NCI-H1092 (cell line): ENCODE results near the gene DYNC1H1.
"Not testable (repeated sequence)": the region's sequence is repeated elsewhere in the genome, so short reads cannot be mapped to it uniquely, and the experiment has no call there.

Experiments used
- DNase-seq: peaks from one replicate; lab custom pipeline; 2025; lab: John Stamatoyannopoulos, UW

Gene DYNC1H1

DNA sequence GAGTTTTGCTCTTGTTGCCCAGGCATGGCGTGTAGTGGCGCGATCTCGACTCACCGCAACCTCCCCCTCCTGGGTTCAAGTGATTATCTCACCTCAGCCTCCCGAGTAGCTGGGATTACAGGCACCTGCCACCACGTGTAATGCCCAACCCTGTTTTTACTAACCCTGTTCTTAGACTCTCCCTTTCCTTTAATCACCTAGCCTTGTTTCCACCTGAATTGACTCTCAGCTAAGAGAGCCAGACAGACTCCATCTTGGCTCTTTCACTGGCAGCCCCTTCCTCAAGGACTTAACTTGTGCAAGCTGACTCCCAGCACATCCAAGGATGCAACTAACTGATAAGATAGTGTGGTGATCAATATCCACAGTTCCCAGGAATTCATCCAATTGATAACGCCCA is 100.2 kb downstream of the DYNC1H1 start:
- DNase-seq: not testable (repeated sequence)

GRCh38 chr14:102066041-102066451 is 101.7 kb downstream of the DYNC1H1 start:
- DNase-seq: no peak

DNA sequence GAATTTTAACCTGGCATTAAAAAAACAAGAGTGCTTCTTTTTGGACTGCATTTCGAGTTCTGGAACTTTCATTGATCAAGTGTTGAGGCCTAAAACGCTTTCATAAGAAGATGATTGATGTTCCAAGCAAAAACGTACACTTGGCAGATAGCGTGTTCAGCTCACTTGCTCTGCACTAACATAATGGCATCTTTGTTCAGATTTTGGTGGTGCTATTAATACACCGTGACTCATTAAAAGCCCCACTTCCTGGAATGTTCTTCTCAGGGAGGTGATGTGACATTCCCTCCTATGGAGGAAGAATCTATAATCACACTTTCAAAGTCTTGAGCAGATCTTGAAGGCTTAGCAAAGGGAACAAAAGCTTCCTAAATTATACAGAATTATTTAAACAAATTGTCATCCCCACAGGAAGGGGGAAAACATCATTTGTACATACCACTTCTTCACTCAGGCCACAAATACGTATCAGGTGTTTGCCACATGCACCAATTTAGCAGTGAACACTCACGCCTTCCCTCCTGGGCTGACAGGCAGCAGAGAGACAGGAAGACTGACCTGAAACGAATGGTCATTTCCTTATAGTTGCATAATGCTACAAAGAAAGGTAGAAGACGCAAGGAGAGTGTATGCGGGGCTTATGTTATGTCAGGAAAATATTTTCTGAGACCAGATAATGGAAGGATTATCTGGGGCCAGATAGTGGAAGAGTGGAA is 107.1 kb downstream of the DYNC1H1 start:
- no peak for DNase-seq

DNA sequence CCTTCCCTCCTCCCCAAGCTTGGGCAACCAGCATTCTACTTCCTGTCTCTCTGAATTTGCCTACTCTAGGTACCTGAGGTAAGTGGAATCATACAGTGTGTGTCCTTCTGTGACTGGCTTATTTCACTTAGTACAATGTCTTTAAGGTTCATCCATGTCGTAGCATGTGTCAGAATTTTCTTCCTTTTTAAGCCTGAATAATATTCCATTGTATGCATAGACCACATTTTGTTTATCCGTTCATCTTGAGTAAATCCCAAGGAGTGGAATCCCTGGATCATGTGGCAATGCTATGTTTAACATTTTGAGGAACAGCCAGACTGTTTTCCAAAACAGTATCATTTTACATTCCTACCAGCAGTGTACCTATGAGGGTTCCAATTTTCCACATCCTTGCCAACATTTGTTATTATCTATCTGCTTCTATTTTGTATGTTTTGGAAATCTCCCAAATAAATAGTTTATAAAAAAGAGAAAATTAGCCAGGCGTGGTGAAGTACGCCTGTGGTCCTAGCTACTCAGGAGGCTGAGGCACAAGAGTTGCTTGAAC is 110.1 kb downstream of the DYNC1H1 start:
- no peak for DNase-seq

DNA sequence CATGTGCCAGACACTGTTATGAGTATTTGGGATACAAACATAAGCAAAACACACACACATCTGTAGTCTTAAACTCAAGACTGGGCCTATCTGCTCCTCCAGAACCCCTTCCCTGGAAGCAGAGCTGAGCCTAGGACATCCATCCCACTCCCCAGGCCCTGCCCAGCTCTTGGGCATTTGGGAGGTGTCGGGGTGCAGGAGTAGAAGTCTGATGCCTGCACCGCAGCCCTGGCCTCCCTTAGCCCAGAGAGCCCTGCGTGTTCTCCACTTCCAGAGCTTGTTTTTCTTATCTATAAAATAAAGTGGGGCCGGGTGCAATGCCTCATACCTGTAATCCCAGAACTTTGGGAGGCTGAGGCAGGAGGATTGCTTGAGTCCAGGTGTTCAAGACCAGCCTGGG is 110.8 kb downstream of the DYNC1H1 start:
- no peak for DNase-seq

- DNase-seq: no peak
Measured at GRCh38 chr14:102077382-102077709, 113.0 kb downstream of the DYNC1H1 start.

GRCh38 chr14:102078361-102078791 is 114.0 kb downstream of the DYNC1H1 start:
- not testable (repeated sequence) for DNase-seq

DNA sequence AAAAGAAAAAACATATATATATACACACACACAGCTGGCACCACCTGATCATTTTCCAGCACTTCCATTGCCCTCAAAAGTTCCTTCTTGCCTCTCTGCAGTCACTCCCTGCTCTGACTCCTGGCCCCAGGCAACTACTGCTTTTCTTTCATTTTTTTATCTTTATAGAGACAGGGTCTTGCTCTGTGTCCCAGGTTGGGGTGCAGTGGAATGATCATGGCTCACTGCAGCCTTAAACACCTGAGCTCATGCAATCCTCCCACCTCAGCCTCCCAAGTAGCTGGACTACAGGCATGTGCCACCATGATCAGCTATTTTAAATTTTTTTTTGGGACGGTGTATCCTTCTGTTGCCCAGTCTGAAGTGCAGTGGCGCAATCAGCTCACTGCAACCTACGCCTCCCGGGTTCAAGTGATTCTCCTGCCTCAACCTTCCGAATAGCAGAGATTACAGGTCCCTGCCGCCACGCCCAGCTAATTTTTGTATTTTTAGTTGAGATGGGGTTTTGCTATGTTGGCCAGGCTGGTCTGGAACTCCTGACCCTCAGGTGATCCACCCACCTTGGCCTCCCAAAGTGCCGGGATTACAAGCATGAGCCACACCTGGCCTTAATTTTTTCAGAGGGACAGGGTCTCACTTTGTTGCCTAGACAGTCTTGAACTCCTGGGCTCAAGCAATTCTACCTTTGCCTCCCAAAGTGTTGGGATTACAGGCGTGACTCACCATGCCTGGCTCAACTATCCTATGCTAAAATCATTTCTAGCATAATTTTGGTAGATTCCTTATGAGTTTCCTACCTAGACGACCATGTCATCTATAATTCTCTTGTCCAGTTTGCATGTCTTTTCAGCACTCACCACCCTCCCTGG is 114.7 kb downstream of the DYNC1H1 start:
- no peak for DNase-seq

GRCh38 chr14:102079700-102079979 is 115.3 kb downstream of the DYNC1H1 start:
- DNase-seq: no peak

DNA sequence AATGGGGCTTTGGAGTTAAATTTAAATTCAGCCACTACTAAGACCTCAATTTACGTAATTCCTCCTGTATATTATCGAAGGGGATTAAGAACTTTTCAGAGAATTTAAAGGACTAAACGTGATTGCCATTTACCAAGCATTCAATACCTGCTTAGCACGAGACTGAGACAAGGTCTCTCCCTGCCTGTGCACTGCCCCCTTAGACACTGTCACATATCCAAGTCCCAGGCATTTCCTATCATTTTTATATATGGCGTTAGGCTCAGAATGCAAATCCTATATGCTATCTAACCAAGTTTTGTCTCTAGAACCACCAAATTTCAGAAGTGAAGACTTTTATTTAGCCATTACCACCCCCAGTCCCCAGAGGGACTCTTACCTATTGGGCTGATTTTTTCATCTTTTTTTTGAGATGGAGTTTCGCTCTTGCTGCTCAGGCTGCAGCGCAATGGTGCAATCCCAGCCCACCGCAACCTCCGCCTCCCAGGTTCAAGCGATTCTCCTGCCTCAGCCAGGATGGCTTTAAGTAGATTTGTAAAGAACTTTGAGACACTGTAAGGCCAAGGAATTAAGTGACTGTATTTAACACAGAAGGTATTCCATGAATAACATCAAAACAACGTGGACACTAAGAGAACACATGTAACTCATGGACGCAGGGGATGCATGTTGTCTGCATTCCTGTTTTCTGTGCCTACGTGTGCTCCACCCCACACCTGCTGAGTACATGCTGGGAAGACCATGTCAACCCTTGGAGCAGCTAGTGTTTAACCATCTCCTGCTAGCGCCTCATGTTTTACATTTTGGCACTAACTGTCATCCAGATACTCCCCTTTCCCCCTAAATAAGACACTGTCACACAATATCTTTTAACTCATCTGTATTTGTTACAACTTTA is 116.1 kb downstream of the DYNC1H1 start:
- no peak for DNase-seq

- DNase-seq: no peak
Measured at GRCh38 chr14:102081231-102082080, 117.1 kb downstream of the DYNC1H1 start.

DNA sequence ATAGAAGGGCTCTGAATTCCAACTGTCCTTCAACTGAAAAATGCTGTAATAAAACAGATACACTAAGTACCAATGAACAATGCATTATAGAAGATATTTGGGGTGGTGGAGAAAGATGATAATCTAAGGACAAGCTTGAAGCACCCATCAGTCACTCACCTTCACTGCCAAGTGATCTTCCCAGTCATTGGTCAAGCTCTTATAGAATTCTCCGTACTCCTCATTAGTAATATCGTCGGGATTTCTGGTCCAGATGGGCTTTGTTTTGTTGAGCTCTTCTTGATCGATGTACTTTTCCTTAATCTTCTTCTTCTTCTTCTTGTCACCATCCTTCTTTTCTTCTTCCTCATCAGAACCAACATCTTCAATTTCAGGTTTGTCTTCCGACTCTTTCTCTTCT is 120.1 kb downstream of the DYNC1H1 start:
- not testable (repeated sequence) for DNase-seq

DNA sequence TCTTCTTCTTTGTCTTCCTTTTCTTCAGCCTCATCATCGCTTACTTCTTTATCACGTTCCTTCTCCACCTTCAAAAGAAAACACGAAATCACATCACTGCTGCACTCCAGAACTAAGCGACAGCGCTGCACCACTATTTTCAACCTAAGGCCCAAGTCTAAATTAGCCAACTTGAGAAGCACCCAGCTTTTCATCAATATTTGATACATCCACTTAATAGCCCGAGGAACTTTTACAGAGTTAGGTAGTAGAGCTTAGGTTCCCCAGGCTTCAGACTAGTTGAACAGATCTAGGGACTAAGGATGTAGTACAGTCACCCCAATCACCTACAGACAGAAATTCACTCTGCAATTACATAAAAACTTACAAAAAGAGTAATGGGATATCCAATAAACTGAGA is 120.6 kb downstream of the DYNC1H1 start:
- no peak for DNase-seq

GRCh38 chr14:102085488-102085887 is 121.1 kb downstream of the DYNC1H1 start:
- no peak for DNase-seq

- DNase-seq: no peak
Measured at GRCh38 chr14:102085948-102086708, 121.8 kb downstream of the DYNC1H1 start.

DNA sequence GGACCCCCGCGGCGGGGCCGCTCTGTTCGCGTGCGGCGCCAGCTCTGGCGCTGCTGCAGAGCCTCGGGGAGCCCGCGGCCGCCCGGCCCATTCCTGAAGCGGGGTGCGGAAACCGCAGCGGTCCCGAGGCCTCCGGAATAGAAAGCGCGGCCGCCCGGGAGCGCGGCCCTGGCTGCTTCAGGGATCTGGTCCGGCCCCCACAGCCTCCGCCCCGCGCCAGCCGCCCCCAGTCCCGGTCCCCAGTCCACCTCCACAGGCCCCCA is 122.3 kb downstream of the DYNC1H1 start:
- DNase-seq: no peak

- peak; percentile 92 for DNase-seq
Measured at GRCh38 chr14:102086972-102087761, 122.8 kb downstream of the DYNC1H1 start, which contains the start of gene HSP90AA1. TSS of gene HSP90AA1 (minus strand) at chr14:102087044. CDS start at chr14:102086378, 666 bp downstream.

- DNase-seq: no peak
Measured at GRCh38 chr14:102087762-102088011, 123.3 kb downstream of the DYNC1H1 start.

- no peak for DNase-seq
Measured at GRCh38 chr14:102088012-102088792, 123.8 kb downstream of the DYNC1H1 start.
